Osteoblast (primary cell): ENCODE measurements around the gene GLRX. TPM values are rescaled to one million over a fixed set of nuclear protein-coding genes. Genes with fewer than 3 reads are reported as not detected.

Experiments
- DNase-seq: peaks from one replicate; pipeline ENCODE4 v3.0.0; 2011; ENCODE audit warnings: low spot score, mixed read lengths; ENCODE audit not compliant: insufficient read length; ENCODE audit errors: missing footprints
- H2AFZ ChIP-seq: 2 replicates; pipeline ENCODE4 v1.6.0; 2011; ENCODE audit warnings: mild to moderate bottlenecking, low read length
- H3K27ac ChIP-seq: 2 replicates; pipeline ENCODE4 v1.5.1; 2011; ENCODE audit warnings: mild to moderate bottlenecking, low read depth, low read length, moderate library complexity
- H3K27me3 ChIP-seq: 2 replicates; pipeline ENCODE4 v1.6.0; 2012; ENCODE audit warnings: mild to moderate bottlenecking, control low read depth, inconsistent platforms, low read length, moderate library complexity; ENCODE audit not compliant: insufficient read depth
- H3K36me3 ChIP-seq: 2 replicates; pipeline ENCODE4 v1.5.1; 2011; ENCODE audit warnings: mild to moderate bottlenecking, low read length, control low read depth, moderate library complexity; ENCODE audit not compliant: insufficient read depth
- H3K4me1 ChIP-seq: 2 replicates; pipeline ENCODE4 v1.5.1; 2011; ENCODE audit warnings: mild to moderate bottlenecking, low read length, control low read depth, moderate library complexity; ENCODE audit not compliant: insufficient read depth
- H3K4me2 ChIP-seq: 2 replicates; pipeline ENCODE4 v1.6.0; 2011; ENCODE audit warnings: mild to moderate bottlenecking, low read length; ENCODE audit not compliant: insufficient read depth
- H3K4me3 ChIP-seq: fragments of 200-600 bp; sonication (generic); 3 replicates; pipeline ENCODE4 v1.5.1; 2012; ENCODE audit warnings: mild to moderate bottlenecking, low read length, inconsistent platforms; ENCODE audit not compliant: insufficient read depth
- H3K79me2 ChIP-seq: 2 replicates; pipeline ENCODE4 v1.6.0; 2012; ENCODE audit warnings: mild to moderate bottlenecking, low read length, control low read depth, inconsistent platforms; ENCODE audit not compliant: insufficient read depth
- H3K9me3 ChIP-seq: 2 replicates; pipeline ENCODE4 v1.5.1; 2011; ENCODE audit warnings: low read depth, low read length, control low read depth
- H4K20me1 ChIP-seq: 2 replicates; pipeline ENCODE4 v1.6.0; 2012; ENCODE audit warnings: mild to moderate bottlenecking, low read length, control low read depth; ENCODE audit not compliant: insufficient read depth
- CTCF ChIP-seq: IDR thresholded peaks from 2 replicates; pipeline ENCODE4 v1.5.1; 2011; ENCODE audit warnings: mild to moderate bottlenecking, low read depth, low read length, moderate library complexity; ENCODE audit errors: extremely low read depth
- total RNA-seq: library from RNA; depleted of rRNA; stranded (reverse); fragments of >200 nt; gene quantifications from 2 replicates; pipeline ENCODE4 v1.2.3, GENCODE V29; 2012

The GLRX gene
- total RNA-seq, 1 donor = 59.0 TPM

DNA sequence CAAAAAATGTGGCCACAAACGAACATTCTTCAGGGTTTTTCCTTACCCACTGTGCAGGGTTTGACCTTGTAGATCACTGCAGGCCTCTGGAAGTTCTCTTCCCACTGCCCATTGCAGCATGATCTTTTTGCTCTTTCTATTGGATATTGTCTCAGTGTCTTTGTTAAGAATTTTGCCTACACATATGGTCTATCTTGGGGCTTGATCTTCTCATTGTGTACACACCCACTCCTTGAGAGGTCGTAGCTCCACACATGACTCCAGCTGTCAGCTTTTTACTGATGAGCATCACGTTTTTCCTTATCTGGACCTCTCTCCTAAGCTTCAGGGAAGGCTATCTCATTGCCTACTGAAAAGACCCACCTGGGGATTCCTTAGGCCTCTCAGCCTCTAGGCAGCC lies 3.0 kb upstream of the GLRX start:
- no peak for TF ChIP-seq CTCF
- no peak overlapping the region for H2AFZ ChIP-seq
- H3K36me3 ChIP-seq = no peaks in the 10 kb centered on the region
- peaks cover 19% of the 10 kb centered on the region for H3K79me2 ChIP-seq
- DNase-seq = no peak
- H3K4me2 ChIP-seq = no peak overlapping the region
- H3K9me3 ChIP-seq = no peaks in the 10 kb centered on the region
- H3K27me3 ChIP-seq = no peaks in the 10 kb centered on the region
- H3K4me3 ChIP-seq = no peak overlapping the region
- H3K27ac ChIP-seq = no peak overlapping the region
- H4K20me1 ChIP-seq = peaks cover 4% of the 10 kb centered on the region
- peaks cover 28% of the 10 kb centered on the region for H3K4me1 ChIP-seq

DNA sequence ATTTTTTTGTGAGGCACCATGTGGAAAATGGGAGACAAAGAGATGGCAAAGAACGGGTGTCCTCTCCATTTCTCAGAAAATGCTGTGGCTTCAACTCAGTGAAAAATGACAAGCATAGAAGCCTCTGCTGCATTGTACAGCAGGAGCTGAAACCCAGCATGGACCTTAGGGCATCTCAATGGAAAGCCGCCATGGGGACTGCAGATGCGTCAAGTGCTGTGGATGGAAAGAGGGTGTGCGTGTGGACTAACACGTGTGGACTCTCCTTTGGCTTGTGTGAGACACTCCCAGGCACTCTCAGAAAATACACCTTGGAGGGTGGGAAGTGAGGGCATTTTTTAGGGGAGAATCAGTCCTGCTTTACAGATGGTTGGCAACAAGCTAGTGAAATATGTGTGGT lies 2.2 kb upstream of the GLRX start:
- H3K4me1 ChIP-seq = peaks cover 34% of the 10 kb centered on the region
- H4K20me1 ChIP-seq = peaks cover 4% of the 10 kb centered on the region
- H3K27me3 ChIP-seq = no peaks in the 10 kb centered on the region
- H3K9me3 ChIP-seq = no peaks in the 10 kb centered on the region
- peaks cover 27% of the 10 kb centered on the region for H3K79me2 ChIP-seq
- DNase-seq = no peak
- H3K4me3 ChIP-seq = no peak overlapping the region
- H3K4me2 ChIP-seq = no peak overlapping the region
- no peaks in the 10 kb centered on the region for H3K36me3 ChIP-seq
- TF ChIP-seq CTCF = no peak
- H3K27ac ChIP-seq = no peak overlapping the region
- peak overlapping the region; percentile 76 for H2AFZ ChIP-seq

- peak; percentile 82 for DNase-seq
- H3K27me3 ChIP-seq = no peaks in the 10 kb centered on the region
- H2AFZ ChIP-seq = peak overlapping the region; percentile 76
- no peak for TF ChIP-seq CTCF
- peak overlapping the region; percentile 98 for H3K27ac ChIP-seq
- H3K79me2 ChIP-seq = peaks cover 34% of the 10 kb centered on the region
- peaks cover 4% of the 10 kb centered on the region for H4K20me1 ChIP-seq
- H3K4me2 ChIP-seq = peak overlapping the region; percentile 98
- no peaks in the 10 kb centered on the region for H3K36me3 ChIP-seq
- peaks cover 40% of the 10 kb centered on the region for H3K4me1 ChIP-seq
- H3K9me3 ChIP-seq = no peaks in the 10 kb centered on the region
- peak overlapping the region; percentile 82 for H3K4me3 ChIP-seq
These were observed 1.4 kb upstream of the GLRX start for GRCh38 chr5:95823738-95824609.

DNA sequence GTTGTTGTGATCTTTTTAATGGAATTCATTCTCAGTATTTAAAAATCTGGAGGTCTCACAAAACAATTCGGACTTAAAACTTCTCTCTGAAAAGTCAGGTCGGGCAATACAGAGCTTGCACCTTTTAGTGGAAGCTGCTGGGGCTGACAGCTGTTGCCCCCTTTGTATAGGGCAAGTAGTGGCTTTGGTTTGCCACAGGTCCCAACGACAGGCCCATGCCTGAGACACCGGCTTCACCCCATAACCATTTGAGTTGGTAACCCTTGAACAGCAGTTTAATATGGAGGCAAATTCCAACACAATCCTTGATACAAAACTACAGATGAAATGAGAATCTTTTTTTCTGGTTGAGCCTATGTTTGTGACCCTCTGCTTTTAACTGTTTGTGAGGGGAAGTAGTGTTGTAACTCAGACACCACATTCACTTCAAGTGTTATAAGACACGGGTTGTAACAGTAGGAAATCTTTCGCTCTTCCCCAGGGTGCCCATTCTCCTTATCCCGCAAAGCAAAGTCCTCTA lies 752 bp upstream of the GLRX start:
- TF ChIP-seq CTCF = no peak

More for the DNA sequence above, 752 bp upstream of the GLRX start:
- Histone ChIP-seq H3K36me3 (no peaks in the 10 kb centered on the region), H3K27me3 (no peaks in the 10 kb centered on the region), H3K4me3 (peak overlapping the region; percentile 82), H2AFZ (peak overlapping the region; percentile 33), H3K9me3 (no peaks in the 10 kb centered on the region), H3K79me2 (peaks cover 41% of the 10 kb centered on the region), H3K4me2 (peak overlapping the region; percentile 98), H3K4me1 (peaks cover 47% of the 10 kb centered on the region), H3K27ac (peak overlapping the region; percentile 98), H4K20me1 (peaks cover 8% of the 10 kb centered on the region)
- no peak for DNase-seq
